DMS114 treated with DMSO at 0.1 percent for 48 hours (cell line): ENCODE measurements around the gene CLASP1.
"Not testable (repeated sequence)": the region's sequence is repeated elsewhere in the genome, so short reads cannot be mapped to it uniquely, and the experiment has no call there.

Source experiments
- DNase-seq: peaks from one replicate; lab custom pipeline; 2025; ENCODE audit not compliant: unreplicated experiment; lab: John Stamatoyannopoulos, UW

The CLASP1 gene

DNA sequence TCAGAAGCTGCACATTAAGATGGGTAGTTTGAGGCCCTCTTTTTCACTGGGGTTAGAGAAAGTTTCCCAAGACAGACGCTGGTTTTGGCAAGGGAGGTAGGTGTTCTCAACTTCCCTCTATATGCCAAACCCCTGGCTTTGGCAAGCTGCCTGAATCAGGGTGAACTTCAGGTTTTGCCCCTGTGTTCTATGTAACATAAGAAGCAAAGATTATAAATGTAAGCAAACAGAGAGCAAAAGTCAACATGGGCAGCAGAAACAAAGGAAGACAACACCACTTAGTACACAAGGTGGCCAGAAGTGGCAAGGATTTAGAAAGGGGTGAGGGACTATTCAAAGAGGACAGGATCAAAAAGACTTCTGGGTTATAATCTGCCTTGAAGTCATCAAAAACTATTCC is 293.8 kb downstream of the CLASP1 start:
- no peak for DNase-seq

DNA sequence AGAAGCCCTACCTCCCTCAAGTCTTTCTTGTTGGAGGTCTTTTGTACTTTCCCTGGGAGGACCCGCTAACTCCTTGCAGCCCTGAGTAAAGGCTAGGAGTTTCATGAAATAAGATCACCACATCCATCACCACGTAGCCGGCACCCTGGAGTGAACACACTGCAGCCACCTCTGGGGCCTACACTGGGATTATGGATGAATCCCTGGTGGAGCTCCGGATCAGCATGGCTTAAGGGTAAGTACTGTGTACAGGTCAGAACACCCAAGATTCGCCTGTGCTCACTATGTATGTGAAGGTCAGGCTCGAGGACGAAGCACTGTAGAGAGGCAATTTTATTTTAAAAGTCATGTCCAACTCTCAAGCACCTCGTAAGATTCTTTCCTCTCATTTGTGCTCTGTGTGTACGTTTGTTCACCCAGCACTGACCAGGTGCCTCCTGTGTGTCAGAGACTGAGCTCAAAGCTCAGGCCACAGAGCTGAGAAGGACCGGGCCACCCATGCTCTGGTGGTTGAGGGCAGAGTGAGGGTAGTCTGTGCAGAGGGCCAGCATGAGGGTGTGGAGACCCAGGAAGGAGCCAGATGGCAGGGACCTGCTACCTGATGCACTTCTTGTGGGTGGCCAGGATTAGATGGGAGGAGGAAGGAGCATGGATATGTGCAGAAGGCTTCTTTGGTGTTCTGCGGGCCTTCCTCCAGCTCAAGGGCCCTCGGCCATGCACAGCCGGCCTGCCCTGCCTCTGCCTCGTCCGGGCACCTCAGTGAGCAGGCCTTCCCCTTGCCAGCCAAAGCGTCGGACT is 297.5 kb downstream of the CLASP1 start:
- DNase-seq: no peak

DNA sequence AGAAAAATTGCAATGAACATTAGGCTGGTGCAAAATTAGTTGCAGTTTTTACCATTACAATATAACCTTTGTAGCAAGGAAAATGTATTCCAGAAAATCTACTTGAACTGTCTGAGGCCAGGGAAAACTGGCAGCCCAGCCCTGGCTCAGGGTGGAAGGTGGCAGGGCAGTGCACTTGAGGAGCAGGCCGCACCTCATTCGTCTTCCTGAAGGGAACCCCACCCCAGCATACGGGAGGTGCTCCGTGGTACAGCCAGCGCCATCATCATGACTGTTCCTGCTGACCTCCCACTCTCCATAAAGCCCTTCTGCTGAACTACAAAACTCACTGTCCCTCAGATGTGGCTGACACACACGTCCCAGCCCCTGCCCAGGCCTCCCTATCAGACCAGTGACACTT is 298.4 kb downstream of the CLASP1 start:
- no peak for DNase-seq

DNA sequence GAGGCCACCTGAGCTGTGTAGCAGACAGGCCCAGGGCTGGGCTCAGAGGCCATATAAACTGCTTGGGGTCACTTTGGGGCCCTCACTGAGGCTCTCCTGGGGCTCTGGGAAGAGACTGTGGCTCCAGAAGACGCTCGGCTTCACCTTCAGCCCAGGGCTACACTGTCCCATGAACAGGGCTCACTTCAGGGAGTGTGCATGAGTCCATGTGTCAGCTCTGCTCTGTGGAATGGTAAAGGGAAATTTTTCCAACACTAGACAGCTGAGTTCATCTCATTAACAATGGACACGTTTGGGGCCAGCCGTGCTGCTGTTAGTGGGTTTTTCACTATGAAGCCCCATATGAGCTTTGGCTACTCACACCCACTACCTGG is 298.9 kb downstream of the CLASP1 start:
- DNase-seq: no peak

DNA sequence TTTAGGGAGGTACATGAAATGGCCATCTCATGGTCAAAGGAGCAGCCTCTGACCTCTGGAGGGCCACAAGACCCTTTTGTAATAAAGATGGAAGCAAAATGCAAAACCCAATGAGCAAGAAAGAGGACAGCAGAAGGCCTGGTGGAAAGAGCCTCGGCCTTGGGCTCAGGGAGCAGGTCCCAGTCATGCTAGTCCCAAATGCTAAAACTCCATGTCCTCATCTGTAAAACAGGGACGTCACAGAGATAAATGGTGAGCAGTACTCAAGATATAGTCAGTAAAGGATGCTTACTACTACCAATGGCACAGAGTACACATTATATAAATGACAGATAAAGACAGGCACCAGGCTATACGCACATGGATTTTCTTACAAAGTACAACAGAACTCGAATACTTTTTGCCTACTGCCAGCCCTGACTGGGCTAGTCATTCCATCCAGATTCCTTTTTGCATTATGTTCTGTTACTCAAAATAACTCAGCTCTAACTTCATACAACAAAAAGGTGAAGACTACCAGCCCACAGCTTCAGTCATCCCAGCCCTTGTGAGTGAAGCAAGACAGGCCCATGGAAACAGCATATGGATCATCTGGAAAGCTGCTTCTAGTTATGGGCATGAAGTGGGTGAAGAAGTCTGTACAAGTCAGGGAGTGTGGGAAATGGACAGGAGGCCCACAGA is 299.4 kb downstream of the CLASP1 start:
- no peak for DNase-seq

DNA sequence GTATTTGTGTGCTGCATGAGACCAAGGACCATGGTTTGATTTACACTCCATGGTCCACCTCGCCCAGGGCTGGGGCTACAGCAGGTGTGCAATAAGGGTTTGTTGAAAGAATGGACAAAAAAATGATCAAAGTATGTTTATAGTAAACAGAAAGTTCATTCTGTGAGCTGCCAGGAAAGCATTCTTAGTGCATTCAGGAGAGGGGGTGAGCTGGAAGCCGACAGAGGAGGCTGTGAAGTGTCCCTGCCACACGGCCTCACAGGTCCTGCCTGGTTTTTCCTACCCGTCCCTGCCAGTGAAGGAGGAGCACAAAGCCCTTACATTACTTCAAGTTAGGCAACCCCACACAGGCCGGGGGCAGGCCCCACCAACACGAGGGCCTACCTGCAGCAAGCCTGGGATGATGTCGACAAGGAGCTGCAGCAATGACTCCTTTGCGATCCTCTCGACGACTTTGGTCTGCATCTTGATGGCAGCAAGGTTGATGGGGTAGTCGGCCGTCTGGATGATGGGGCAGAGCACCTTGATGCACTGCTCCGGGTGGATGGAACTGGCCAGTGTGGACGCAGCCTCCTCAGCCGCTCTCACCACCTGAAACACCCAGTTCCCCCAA is 301.0 kb downstream of the CLASP1 start:
- no peak for DNase-seq

- DNase-seq: no peak
Observed at GRCh38 chr2:121346859-121347258, 302.4 kb downstream of the CLASP1 start.

DNA sequence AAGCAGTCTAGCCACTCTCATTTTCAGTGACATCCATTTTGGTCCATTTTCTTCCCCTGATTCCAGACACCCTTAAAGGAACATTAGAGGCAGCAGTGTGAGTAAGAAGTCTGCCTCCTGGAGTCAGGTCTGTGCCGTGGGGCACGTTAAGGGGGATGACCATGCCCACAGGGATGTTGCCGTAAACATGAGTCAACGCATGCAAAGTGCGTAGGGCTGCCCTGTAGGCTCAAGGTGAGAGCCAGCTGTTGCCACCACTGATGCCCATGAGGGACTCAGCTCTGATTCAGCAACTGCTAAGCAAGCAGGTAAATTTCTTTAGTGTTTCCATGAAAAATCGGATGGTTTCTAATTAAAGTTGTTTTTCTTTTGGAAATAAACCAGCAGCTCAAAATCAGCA is 302.9 kb downstream of the CLASP1 start:
- no peak for DNase-seq

DNA sequence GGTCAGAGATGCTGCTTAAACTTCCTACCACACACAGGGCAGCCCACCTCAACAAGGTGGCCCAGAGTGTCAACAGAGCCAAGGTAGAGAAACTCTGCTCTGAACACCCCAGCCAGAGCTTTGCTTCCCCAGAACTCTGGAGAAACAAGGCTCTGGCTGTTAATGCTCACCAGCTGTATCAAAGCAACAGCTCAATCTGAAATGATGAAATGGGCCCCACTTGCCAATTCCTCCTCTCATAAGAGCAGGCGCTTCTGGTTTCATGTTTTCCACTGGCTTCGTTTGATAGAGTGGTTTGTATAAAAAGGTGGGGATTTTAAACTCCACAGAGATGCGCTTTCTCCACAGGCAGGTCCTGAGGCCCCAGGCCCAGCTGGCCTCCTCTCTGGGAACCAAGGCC is 303.4 kb downstream of the CLASP1 start:
- no peak for DNase-seq

- DNase-seq: no peak
Observed at GRCh38 chr2:121345101-121345500, 304.2 kb downstream of the CLASP1 start.

DNA sequence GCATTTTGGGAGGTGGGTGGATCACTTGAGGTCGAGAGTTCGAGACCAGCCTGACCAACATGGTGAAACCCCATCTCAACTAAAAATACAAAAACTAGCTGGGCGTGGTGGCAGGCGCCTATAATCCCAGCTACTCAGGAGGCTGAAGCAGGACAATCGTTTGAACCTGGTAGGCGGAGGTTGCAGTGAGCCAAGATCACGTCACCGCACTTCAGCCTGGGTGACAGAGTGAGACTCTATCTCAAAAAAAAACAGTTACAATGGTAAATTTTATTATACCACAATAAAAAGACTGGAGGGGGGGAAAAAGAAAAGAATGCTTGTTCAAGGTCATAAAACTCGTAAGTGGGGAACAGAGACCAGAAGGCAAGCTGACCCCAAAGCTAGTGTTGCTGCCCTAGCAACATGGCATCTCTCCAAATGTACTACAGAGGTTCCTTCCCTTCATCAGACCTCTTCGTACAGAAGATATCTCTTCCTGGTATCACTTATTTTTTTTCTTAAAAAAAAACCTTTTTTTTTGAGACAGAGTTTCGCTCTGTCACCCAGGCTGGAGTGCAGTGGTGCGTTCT is 305.3 kb downstream of the CLASP1 start:
- not testable (repeated sequence) for DNase-seq

GRCh38 chr2:121343191-121343590 is 306.1 kb downstream of the CLASP1 start:
- no peak for DNase-seq

DNA sequence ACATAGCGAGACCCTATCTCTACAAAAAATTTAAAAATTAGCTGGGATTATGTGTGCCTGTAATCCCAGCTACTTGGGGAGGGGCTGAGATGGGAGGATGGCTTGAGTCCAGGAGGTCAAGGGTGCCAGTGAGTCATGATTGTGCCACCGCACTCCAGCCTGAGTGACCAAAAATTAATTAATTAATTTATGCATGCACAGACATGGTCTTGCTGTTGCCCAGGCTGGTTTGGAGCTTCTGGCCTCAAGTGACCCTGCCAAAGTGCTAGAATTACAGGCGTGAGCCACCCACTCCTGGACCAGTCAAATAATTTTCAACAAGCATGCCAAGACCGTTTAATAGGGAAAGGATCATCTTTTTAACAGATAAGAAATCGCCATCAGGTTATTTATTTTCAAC is 306.5 kb downstream of the CLASP1 start:
- DNase-seq: no peak

DNA sequence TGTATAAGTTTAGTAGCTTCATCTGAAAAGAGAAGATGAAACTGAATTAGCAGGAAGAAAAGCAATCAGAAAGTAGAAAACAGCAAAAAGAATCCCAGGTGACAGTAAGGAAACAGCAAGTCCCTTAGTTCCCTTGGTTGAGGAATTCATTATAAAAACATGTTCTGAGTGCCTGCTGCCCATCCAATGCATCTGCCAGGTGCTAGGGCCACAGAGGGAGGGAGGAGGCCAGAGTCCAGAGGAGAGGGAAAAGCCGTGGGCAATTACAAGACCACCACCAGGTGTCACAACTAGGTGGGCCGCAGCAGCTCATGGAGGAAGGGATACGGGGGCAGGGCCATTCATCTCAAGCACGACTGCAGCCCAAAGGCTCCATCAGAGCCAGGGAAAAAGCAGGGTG is 308.3 kb downstream of the CLASP1 start:
- no peak for DNase-seq

DNA sequence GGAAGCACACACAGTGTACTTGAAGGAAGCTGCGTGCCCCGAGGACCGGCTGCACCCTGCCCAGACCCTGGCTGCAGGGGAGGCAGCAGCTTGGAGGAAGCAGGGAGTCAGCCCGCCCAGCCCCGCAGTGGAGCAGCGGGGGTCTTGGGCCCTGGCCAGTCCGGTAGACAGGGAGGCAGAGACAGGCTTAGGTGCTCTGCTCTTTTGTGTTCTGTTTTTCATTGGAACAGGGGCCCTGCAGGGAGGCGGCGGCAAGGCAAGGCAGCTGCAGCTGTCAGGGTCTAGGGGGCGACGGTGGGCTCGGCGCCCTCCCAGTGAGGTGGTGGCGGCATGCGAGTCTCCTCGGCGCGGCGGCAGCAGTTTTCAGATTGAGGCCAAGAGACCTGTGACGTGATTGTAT is 311.0 kb downstream of the CLASP1 start:
- DNase-seq: no peak

- no peak for DNase-seq
Observed at GRCh38 chr2:121336528-121337294, 312.6 kb downstream of the CLASP1 start.

DNA sequence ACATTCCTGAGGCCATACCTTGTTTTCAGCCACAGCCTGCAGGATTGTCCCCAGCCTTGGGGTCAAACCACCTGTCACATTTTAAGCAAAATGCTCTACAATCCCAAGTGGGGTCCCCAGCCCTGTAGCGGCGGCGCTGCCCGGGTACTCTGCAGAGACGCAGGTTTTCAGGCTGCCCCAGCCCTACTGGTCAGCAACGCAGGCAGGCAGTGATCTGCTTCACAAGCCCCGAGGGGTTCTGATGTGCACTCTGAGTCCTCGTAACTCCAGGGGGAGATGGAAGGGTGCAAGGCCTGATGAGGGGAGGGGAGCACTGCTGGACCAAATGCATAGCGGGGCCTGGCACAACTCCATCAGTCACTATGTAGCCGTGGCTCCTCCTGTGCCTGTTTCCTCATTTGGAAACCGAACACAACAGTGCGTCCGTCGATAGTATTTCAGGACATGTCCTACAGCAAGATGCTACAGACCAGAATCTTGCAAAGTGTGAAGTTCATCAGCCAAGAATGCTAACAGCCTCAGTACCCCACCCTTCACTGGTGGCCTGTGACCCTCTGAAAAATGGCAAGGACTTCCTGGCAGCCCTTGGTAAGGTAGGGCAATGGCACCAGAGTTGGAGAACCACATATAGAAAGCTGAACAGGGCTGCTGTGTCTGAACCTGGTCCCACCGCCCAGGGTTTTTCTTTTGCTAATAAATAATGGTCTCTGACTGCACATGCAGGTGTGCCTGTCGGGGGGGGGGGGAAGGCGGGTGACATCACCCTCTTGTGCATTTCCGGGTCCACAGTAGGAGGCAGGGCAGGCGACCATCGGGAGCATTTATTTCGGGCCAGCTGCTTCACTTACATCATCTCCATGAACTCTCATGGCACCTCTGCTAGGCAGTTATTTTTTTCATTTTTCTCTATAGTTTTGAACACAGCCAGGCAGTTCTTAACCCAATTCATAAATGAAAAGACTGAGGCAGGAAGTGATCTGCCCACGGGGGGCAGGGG is 313.7 kb downstream of the CLASP1 start:
- no peak for DNase-seq

DNA sequence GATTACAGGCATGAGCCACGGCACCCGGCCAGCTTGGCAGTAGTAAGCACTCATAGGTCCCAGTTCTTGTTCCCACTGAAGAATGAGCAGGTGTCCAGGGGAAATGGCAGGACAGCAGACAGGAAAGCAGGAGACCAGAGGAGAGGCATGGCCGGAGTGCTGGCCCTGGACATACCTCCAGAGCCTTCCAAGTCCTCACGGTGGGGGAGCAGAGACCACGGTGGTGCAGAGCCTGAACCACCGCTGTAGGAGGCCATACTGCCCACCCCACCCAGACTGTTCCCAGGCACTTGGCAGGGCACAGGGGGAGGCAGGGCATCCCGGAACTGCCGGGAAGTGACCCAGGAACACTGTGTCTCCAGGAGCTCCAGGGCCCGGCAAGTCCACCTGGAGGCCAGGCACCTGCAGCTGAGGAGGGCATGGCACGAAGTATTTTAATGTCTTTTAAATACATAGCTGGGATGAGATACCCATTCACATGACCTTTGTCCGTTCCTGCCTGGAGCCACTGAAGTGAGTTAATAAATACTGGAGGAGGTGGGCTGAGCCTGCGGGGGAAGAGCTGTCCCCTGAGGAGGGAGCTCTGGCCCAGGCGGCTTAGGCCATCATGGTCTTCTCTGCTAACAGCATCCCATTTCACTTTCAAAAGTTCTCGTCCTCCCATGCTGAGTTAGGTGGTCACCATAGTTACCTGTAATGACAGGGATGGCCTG is 314.5 kb downstream of the CLASP1 start:
- no peak for DNase-seq

- no peak for DNase-seq
Observed at GRCh38 chr2:121333834-121334558, 315.3 kb downstream of the CLASP1 start.
